GM23248 (cell line): ENCODE data around the gene ATM.

Experiments used
- EZH2 ChIP-seq: fragments of 200-600 bp; sonication (generic); IDR thresholded peaks from 2 replicates; pipeline ENCODE4 v1.6.1; 2018; ENCODE audit warnings: antibody characterized with exemption, mild to moderate bottlenecking; ENCODE audit not compliant: insufficient read depth, poor library complexity, severe bottlenecking
- EZH2phosphoT487 ChIP-seq: fragments of 200-600 bp; sonication (generic); IDR thresholded peaks from 2 replicates; pipeline ENCODE4 v1.6.1; 2018; ENCODE audit warnings: antibody characterized with exemption, moderate library complexity, mild to moderate bottlenecking, low read depth; ENCODE audit not compliant: insufficient read depth

GRCh38 chr11:108414958-108415357 is 192.1 kb downstream of the ATM start:
- TF ChIP-seq EZH2 (no peak), EZH2phosphoT487 (no peak)
